SK-N-SH (cell line): ENCODE results near the gene ABCD1. TPM values are rescaled to one million over a fixed set of nuclear protein-coding genes. Genes with fewer than 3 reads are reported as not detected.
A peak's percentile ranks its signal among the peaks of the same experiment; 100 is the strongest.
"Not testable (repeated sequence)": the region's sequence is repeated elsewhere in the genome, so short reads cannot be mapped to it uniquely, and the experiment has no call there.

ENCODE experiments used
- CTCF ChIA-PET: fragments of 300-600, 350-600 bp; formaldehyde crosslinking; extraction: SDS; loops from one replicate; lab custom pipeline; 2021; lab: Yijun Ruan, JAX
- POLR2A ChIA-PET: fragments of 350-600 bp; sonication (Branson Sonifier 250); formaldehyde crosslinking; extraction: SDS; loops from one replicate; lab custom pipeline; 2020; ENCODE audit warnings: antibody characterized with exemption, inconsistent platforms; lab: Yijun Ruan, JAX
- DNase-seq: peaks from one replicate; pipeline ENCODE4 v3.0.0; 2012
- H2AFZ ChIP-seq: fragments of 200-600 bp; sonication (generic); 2 replicates; pipeline ENCODE4 v1.8.1; 2016; ENCODE audit warnings: antibody characterized with exemption, mild to moderate bottlenecking, low read depth
- H3F3A ChIP-seq: fragments of 200-600 bp; sonication (generic); replicated peaks from 2 replicates; pipeline ENCODE3; 2016; ENCODE audit warnings: antibody characterized with exemption, mild to moderate bottlenecking; ENCODE audit not compliant: insufficient read depth
- H3K27ac ChIP-seq, 2 experiments: fragments of 200-500 bp in 1 of 2; fragments of 200-600 bp in 1 of 2; sonication (Bioruptor generic) in 1 of 2; sonication (generic), shearing (Covaris generic) in 1 of 2; 2 replicates each; pipeline versions ENCODE4 v1.5.1 to v1.6.1; 2014 to 2016; ENCODE audit warnings: low read depth in 2 of 2, inconsistent platforms in 1 of 2, low read length in 1 of 2, mild to moderate bottlenecking in 1 of 2, mixed read lengths in 1 of 2
- H3K27me3 ChIP-seq: fragments of 200-600 bp; sonication (generic), shearing (Covaris generic); 2 replicates; pipeline ENCODE4 v1.6.1; 2016; ENCODE audit warnings: mixed run types; ENCODE audit not compliant: insufficient read depth
- H3K36me3 ChIP-seq, 2 experiments: fragments of 200-500 bp in 1 of 2; fragments of 200-600 bp in 1 of 2; sonication (Bioruptor generic) in 1 of 2; sonication (generic) in 1 of 2; replicated peaks in 1 of 2; 2 replicates each; pipeline versions ENCODE3 to v1.5.1; 2014 to 2016; ENCODE audit warnings: low read length in 1 of 2, mild to moderate bottlenecking in 1 of 2; ENCODE audit not compliant: insufficient read depth in 2 of 2, control insufficient read depth in 1 of 2
- H3K4me1 ChIP-seq, 2 experiments: fragments of 200-500 bp in 1 of 2; fragments of 200-600 bp in 1 of 2; sonication (Bioruptor generic) in 1 of 2; sonication (generic), shearing (Covaris generic) in 1 of 2; 2 replicates each; pipeline versions ENCODE4 v1.5.1 to v1.6.1; 2014 to 2016; ENCODE audit warnings: low read depth in 1 of 2, low read length in 1 of 2, mixed run types in 1 of 2; ENCODE audit not compliant: insufficient read depth in 2 of 2, control insufficient read depth in 1 of 2
- H3K4me2 ChIP-seq: fragments of 200-600 bp; sonication (generic), shearing (Covaris generic); 2 replicates; pipeline ENCODE4 v1.6.1; 2017; ENCODE audit warnings: mixed run types
- H3K4me3 ChIP-seq, 2 experiments: fragments of 200-500 bp in 1 of 2; fragments of 200-600 bp in 1 of 2; sonication (Bioruptor generic) in 1 of 2; sonication (generic), shearing (Covaris generic) in 1 of 2; 2 replicates each; pipeline versions ENCODE4 v1.5.1 to v1.8.1; 2014 to 2016; ENCODE audit warnings: low read depth in 2 of 2, inconsistent platforms in 1 of 2, low read length in 1 of 2, mild to moderate bottlenecking in 1 of 2, mixed read lengths in 1 of 2, moderate library complexity in 1 of 2
- H3K79me2 ChIP-seq: fragments of 200-600 bp; sonication (generic); 2 replicates; pipeline ENCODE4 v1.8.1; 2017; ENCODE audit warnings: mild to moderate bottlenecking; ENCODE audit not compliant: insufficient read depth
- H3K9ac ChIP-seq: fragments of 200-600 bp; sonication (generic); 2 replicates; pipeline ENCODE4 v1.6.1; 2017; ENCODE audit warnings: mixed run types
- H3K9me2 ChIP-seq: fragments of 200-600 bp; sonication (generic); 2 replicates; pipeline ENCODE4 v1.6.1; 2017; ENCODE audit warnings: mixed run types
- H3K9me3 ChIP-seq: fragments of 200-600 bp; sonication (generic); 2 replicates; pipeline ENCODE4 v1.6.1; 2017; ENCODE audit warnings: mixed run types, mild to moderate bottlenecking, moderate library complexity
- H4K20me1 ChIP-seq: fragments of 200-600 bp; sonication (generic); 2 replicates; pipeline ENCODE4 v1.6.1; 2017; ENCODE audit warnings: mild to moderate bottlenecking, mixed run types; ENCODE audit not compliant: insufficient read depth
- CTCF ChIP-seq: fragments of 200-600 bp; sonication (generic); IDR thresholded peaks from 2 replicates; pipeline ENCODE4 v1.6.1; 2017; ENCODE audit warnings: antibody characterized with exemption, mild to moderate bottlenecking, moderate library complexity
- ELF1 ChIP-seq: IDR thresholded peaks from 2 replicates; pipeline ENCODE4 v1.4.0; 2012
- FOXJ3 ChIP-seq: sonication (generic); formaldehyde crosslinking; IDR thresholded peaks from 2 replicates; pipeline ENCODE4 v1.5.1; 2020; ENCODE audit warnings: mild to moderate bottlenecking, missing genetic modification reagents
- GABPA ChIP-seq: IDR thresholded peaks from 2 replicates; pipeline ENCODE4 v1.4.0; 2012; ENCODE audit warnings: low read depth, mild to moderate bottlenecking
- IRF3 ChIP-seq: fragments of 150-350 bp; IDR thresholded peaks from 2 replicates; pipeline ENCODE4 v1.6.1; 2016; ENCODE audit warnings: mild to moderate bottlenecking, low read depth, low read length
- JUND ChIP-seq: IDR thresholded peaks from 2 replicates; pipeline ENCODE4 v1.4.0; 2012
- MEF2A ChIP-seq: IDR thresholded peaks from 2 replicates; pipeline ENCODE4 v1.4.0; 2012; ENCODE audit warnings: low read depth, borderline replicate concordance
- RCOR1 ChIP-seq: fragments of 150-350 bp; IDR thresholded peaks from 2 replicates; pipeline ENCODE4 v1.6.1; 2017; ENCODE audit warnings: antibody characterized with exemption, low read length
- RXRA ChIP-seq: IDR thresholded peaks from 2 replicates; pipeline ENCODE4 v1.4.0; 2012; ENCODE audit warnings: low read depth, mild to moderate bottlenecking, borderline replicate concordance
- SMC3 ChIP-seq: IDR thresholded peaks from 2 replicates; pipeline ENCODE4 v1.6.1; 2012; ENCODE audit warnings: low read depth, low read length, improper control_type of control experiment
- USF1 ChIP-seq: IDR thresholded peaks from 2 replicates; pipeline ENCODE4 v1.4.0; 2012; ENCODE audit warnings: low read depth, borderline replicate concordance
- WGBS: methylation state at CpG from one replicate; pipeline ENCODE4 v1.1.6; 2017; ENCODE audit warnings: low lambda C conversion rate; 5-methylcytosine and 5-hydroxymethylcytosine counted together
- polyA plus RNA-seq, 3 experiments: library from polyadenylated mRNA; depleted of rRNA; stranded (reverse); fragments of >200 nt; gene quantifications; 2 replicates each; pipeline ENCODE4 v1.2.3, GENCODE V29; 2012

Gene ABCD1
- polyA plus RNA-seq, 1 of the 3 experiments (the other 2 are of a cell fraction), result 7.9 TPM

- TF ChIP-seq RXRA, result no peak
- TF ChIP-seq FOXJ3, result no peak
- TF ChIP-seq SMC3, result no peak
- TF ChIP-seq GABPA, result peak; percentile 74
These were observed at the start of gene ABCD1, which contains the start of gene BCAP31 (continued) for GRCh38 chrX:153724252-153725038.

GRCh38 chrX:153681175-153681574, 43.5 kb upstream of the ABCD1 start:
- Histone ChIP-seq H3K27me3 (peaks cover 7% of the 10 kb centered on the region; the same call in 1 of the 2 replicates), H3K9ac (no peak overlapping the region), H3F3A (no peaks in the 10 kb centered on the region), H3K9me2 (no peaks in the 10 kb centered on the region), H2AFZ (no peak overlapping the region), H3K9me3 (no peaks in the 10 kb centered on the region), H4K20me1 (no peaks in the 10 kb centered on the region), H3K79me2 (no peaks in the 10 kb centered on the region), H3K4me1 (peaks cover 0 to 12% of the 10 kb centered on the region in 2 experiments; a peak in 1 of 4 replicates), H3K36me3 (no peaks in the 10 kb centered on the region)
- 45% methylated on average over 9 of the region's 12 CpGs for WGBS
- no peak for DNase-seq
- ChIA-PET POLR2A (no interaction called here), CTCF (no interaction called here)
- TF ChIP-seq JUND (no peak), ELF1 (no peak), USF1 (no peak), IRF3 (no peak), MEF2A (no peak), CTCF (no peak), RCOR1 (no peak), FOXJ3 (no peak)
- TF ChIP-seq, all 33 proteins: peak for 0
- H3K27ac ChIP-seq, result no peak overlapping the region
- H3K4me3 ChIP-seq, result no peak overlapping the region
- H3K4me2 ChIP-seq, result no peak overlapping the region

- H3F3A ChIP-seq, H3K9me2 ChIP-seq, H3K27ac ChIP-seq, POLR2A ChIA-PET, H3K9me3 ChIP-seq, DNase-seq, H3K27me3 ChIP-seq, H3K36me3 ChIP-seq, H3K4me2 ChIP-seq, H3K9ac ChIP-seq, H2AFZ ChIP-seq, H3K4me3 ChIP-seq, H4K20me1 ChIP-seq, H3K79me2 ChIP-seq: not testable (repeated sequence)
- 47% methylated on average over 5 of the region's 8 CpGs for WGBS
- peaks cover 0 to 17% of the 10 kb centered on the region in 2 experiments; a peak in 1 of 4 replicates for H3K4me1 ChIP-seq
- CTCF ChIA-PET, result interaction anchor here (0.9 to 4.5 kb wide), 5 partner anchors 15 to 239 kb away, joined by 3 to 33 read pairs (median 3); no protein-coding TSS in a partner anchor
These were observed 41.2 kb upstream of the ABCD1 start for GRCh38 chrX:153683486-153683885.
